GM21367 (cell line): ENCODE data around the gene MSMB.
"Not testable (repeated sequence)": the region's sequence is repeated elsewhere in the genome, so short reads cannot be mapped to it uniquely, and the experiment has no call there.

Source experiments
- ATAC-seq: cut with Tn5 transposase; IDR thresholded peaks from one replicate; pipeline ENCODE4 v1.9.1; 2021; ENCODE audit not compliant: unreplicated experiment

The MSMB gene

DNA sequence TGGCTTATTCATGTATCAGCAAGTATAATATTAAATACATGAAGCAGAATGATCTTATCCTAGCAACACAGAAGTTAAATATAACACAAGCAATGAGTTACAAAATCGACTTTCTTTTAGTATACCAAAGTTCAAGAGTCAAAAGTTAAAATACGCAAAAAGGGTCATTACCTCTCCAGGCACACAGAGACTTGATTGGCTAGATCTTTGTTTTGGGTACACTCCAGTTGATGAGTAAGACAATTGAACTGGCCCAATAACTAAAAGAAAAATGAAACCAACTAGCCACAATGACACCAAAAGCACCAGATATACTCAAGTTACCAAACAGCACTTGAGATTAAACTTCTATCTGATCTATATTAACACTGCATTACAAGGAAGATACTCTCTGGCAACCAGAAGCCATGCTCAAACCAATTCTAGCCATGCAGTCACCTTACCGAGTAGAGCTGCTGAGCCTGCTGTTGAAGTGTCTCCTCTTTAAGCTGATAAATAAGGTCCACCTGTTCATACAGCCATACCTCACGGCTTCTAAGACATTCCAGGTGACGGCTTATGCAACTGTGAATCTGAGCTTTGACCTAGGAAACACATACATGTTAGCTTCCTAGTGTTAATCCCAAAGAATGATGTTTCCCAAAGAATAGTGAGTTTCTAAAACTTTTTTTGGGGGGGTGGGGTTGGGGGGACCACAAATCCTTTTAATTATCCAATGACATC lies 31.2 kb downstream of the MSMB start:
- no peak for ATAC-seq

DNA sequence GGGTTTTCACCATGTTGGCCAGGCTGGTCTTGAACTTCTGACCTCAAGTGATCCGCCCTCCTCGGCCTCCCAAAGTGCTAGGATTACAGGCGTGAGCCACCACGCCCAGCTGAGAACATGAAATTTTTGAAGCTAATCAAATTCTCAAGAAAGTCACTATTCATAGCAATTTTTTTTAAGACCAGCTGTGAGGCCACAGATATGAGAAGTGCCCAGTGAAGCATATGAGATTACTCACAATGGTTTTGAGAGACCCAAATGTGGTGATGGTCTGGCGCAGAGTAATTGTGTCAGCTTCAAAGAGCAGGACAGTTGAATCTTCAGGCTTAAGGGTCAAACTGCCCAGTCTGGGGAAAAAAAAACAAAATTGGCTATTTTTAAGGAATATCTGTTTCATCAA lies 31.9 kb downstream of the MSMB start:
- no peak for ATAC-seq

DNA sequence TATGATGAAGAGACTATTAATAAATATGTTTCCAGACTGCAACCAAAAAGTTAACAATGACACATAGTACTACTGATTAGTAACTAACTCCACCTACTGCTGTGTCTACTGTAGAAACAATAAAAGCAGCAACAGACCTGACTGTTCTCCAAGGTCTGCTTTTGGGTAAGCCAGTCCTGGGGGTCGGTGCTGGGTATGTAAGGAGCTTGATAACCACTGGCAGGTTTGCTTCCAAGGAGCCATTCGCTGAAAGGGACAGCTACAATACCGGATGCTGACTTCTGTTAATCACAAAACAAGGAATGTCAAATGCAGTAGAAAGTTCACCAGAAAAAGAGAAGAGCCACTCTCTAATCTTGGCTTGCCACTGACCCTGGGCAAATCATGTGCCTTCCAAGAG lies 33.3 kb downstream of the MSMB start:
- no peak for ATAC-seq

- no peak for ATAC-seq
Observed at GRCh38 chr10:46006219-46006618, 39.9 kb downstream of the MSMB start.

DNA sequence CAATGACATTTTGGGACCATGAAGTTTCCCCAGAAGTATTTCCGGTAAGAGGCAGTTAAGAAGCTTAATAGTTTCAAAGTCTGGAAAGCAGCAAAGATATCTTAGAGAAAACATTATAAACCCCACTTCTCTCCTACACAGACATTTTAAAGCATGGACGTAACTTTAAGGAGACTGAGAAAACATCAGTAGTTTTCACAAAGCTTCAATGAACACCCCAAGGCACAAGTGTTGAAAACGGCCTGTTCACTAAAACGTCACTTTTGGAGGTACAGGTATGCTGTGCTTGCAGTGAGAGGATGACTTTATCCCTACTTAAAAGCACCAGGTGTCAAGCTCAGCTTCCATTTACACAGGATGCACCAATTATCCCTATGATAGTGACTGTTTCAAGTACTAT lies 40.7 kb downstream of the MSMB start:
- ATAC-seq, result no peak

GRCh38 chr10:46004963-46005362 lies 41.1 kb downstream of the MSMB start:
- ATAC-seq, result no peak

DNA sequence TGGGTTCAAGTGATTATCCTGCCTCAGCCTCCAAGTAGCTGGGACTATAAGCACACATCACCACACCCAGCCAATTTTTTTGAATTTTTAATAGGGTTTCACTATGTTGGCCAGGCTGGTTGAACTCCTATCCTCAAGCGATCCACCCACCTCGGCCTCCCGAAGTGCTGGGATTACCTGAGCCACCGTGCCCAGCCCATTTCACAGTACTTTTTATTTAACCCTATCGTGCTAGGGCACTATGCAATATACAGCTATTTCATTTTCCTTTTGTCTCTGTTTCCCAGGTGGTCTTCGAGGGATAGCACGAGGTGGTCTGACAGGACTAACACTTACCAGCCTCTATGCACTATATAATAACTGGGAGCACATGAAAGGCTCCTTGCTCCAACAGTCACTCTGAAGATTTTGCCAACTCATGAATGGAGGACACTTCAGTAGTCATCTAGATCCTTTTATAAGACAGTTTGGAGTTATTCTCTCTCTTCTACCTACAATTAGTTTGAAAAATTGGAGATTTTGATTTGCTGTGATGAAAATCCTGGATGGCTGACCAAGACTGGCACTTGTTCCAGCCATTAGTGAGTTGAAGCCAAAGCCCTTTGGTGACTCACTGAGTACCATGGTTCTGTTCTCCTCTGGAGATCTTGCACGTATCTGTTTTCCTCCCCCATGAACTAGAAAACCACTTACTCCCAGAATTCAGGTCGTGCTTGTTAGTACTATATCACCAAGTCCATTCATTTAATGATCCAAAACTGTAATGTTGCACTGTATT lies 43.0 kb downstream of the MSMB start:
- ATAC-seq, result no peak

- not testable (repeated sequence) for ATAC-seq
Observed at GRCh38 chr10:46002189-46002687, 43.8 kb downstream of the MSMB start.

- ATAC-seq, result no peak
Observed at GRCh38 chr10:46001187-46001756, 44.8 kb downstream of the MSMB start.

GRCh38 chr10:46000538-46000937 lies 45.5 kb downstream of the MSMB start:
- no peak for ATAC-seq

DNA sequence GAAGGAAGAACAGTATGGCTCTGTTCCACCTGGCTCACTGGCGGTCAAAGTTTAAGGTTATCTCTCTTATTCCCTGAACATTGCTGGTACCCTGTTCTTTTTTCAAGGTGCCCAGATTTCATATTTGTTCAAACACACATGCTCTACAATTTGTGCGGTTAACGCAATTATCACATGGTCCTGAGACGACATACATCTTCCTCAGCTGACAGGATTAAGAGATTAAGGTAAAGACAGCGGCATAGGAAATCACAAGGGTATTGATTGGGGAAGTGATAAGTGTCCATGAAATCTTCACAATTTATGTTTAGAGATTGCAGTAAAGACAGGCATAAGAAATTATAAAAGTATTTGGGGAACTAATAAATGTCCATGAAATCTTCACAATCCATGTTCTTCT lies 46.1 kb downstream of the MSMB start:
- not testable (repeated sequence) for ATAC-seq

DNA sequence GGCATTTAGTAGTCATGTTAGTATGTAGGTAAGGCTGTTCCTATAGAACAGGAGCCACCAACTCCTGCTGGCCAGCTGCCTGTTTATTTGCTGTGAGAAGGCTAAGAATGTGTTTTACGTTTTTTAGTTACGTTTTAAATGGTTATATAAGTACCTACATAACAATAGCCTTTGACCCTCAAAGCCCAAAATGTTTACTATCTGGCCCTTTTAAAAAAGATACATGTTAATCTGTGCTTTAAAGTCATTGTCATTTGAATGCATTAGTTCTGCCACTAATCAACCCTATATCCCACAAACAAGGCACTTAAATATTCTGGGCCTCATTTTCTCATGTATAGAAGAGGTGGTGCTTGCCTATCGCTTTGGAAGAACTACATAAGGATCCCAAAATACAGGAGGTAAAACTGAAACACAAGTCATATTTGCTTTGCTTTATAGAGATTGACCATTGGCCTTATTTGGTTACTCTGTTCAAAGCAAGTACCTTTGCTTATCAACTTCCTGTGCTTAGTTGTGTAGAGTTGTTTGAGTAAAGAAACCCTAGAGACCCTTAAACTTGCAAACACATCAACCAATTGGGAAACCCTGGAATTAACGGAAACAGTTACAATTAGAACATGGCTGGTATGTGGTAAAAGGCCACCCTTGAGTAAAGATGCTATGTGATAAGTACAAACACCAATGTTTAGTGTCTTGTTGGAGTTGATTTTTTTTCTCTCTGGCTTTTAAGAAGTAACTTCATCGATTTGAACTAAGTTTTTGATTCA lies 47.9 kb downstream of the MSMB start:
- ATAC-seq, result no peak

GRCh38 chr10:45997557-45997956 lies 48.5 kb downstream of the MSMB start:
- ATAC-seq, result no peak

DNA sequence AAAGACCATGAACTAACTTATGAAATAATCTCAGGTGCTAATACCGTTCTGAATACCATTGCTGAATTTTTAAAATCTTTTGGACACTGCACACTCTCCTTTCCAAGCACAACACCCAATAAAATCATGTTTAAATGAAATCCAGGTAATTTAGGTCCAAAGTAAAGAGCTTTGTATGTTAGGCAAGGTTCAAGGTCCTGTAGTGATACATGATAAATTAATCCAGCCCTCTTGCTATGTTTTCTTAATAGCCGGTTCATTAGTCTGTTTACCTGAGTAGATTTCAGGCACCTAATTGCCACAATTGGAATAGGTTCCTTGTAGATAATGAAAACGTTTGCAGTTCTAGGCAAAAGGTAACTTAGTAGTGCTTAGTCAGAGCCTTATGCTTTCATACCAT lies 60.5 kb downstream of the MSMB start:
- not testable (repeated sequence) for ATAC-seq

GRCh38 chr10:45984473-45984872 lies 61.6 kb downstream of the MSMB start:
- ATAC-seq, result not testable (repeated sequence)

- ATAC-seq, result not testable (repeated sequence)
Observed at GRCh38 chr10:45983538-45984186, 62.4 kb downstream of the MSMB start.
